ENCODE results near the gene WWOX. TPM values are rescaled to one million over a fixed set of nuclear protein-coding genes. Genes with fewer than 3 reads are reported as not detected.

Gene WWOX
- total and polyA plus RNA-seq, 2 donors, result 15.3 to 28.4 TPM

- no peaks in the 10 kb centered on the region for H3K36me3 ChIP-seq (ENCODE audit: insufficient read depth)
- no peak for DNase-seq (ENCODE audit: extremely low spot score)
- no peak overlapping the region for H3K27ac ChIP-seq (ENCODE audit: low read depth)
- WGBS, result 79% methylated on average over 13 of the region's 13 CpGs
- H3K4me1 ChIP-seq (ENCODE audit: insufficient read depth), result no peaks in the 10 kb centered on the region
- H3K4me3 ChIP-seq (ENCODE audit: low read depth, low read length), result no peak overlapping the region
Measured at GRCh38 chr16:78985716-78986605, 886.5 kb downstream of the WWOX start.

GRCh38 chr16:78987666-78988065 lies 888.2 kb downstream of the WWOX start:
- Histone ChIP-seq H3K4me3 (ENCODE audit: low read depth, low read length) (no peak overlapping the region), H3K36me3 (ENCODE audit: insufficient read depth) (no peaks in the 10 kb centered on the region), H3K27ac (ENCODE audit: low read depth) (no peak overlapping the region), H3K4me1 (ENCODE audit: insufficient read depth) (no peaks in the 10 kb centered on the region)
- DNase-seq (ENCODE audit: extremely low spot score), result no peak
- 88% methylated on average over 8 of the region's 8 CpGs for WGBS

GRCh38 chr16:78988361-78988969 lies 889.0 kb downstream of the WWOX start:
- 88% methylated on average over 9 of the region's 9 CpGs for WGBS
- H3K27ac ChIP-seq (ENCODE audit: low read depth), result no peak overlapping the region
- no peaks in the 10 kb centered on the region for H3K36me3 ChIP-seq (ENCODE audit: insufficient read depth)
- no peak for DNase-seq (ENCODE audit: extremely low spot score)
- no peaks in the 10 kb centered on the region for H3K4me1 ChIP-seq (ENCODE audit: insufficient read depth)
- no peak overlapping the region for H3K4me3 ChIP-seq (ENCODE audit: low read depth, low read length)

- Histone ChIP-seq H3K36me3 (ENCODE audit: insufficient read depth) (no peaks in the 10 kb centered on the region), H3K4me1 (ENCODE audit: insufficient read depth) (no peaks in the 10 kb centered on the region), H3K27ac (ENCODE audit: low read depth) (no peak overlapping the region), H3K4me3 (ENCODE audit: low read depth, low read length) (no peak overlapping the region)
- 58% methylated on average over 5 of the region's 5 CpGs for WGBS
- DNase-seq (ENCODE audit: extremely low spot score), result no peak
Measured at GRCh38 chr16:78990309-78990701, 890.9 kb downstream of the WWOX start.

- WGBS, result 81% methylated on average over 6 of the region's 6 CpGs
- H3K27ac ChIP-seq (ENCODE audit: low read depth), result no peak overlapping the region
- no peak for DNase-seq (ENCODE audit: extremely low spot score)
- H3K4me1 ChIP-seq (ENCODE audit: insufficient read depth), result no peaks in the 10 kb centered on the region
- H3K36me3 ChIP-seq (ENCODE audit: insufficient read depth), result no peaks in the 10 kb centered on the region
- no peak overlapping the region for H3K4me3 ChIP-seq (ENCODE audit: low read depth, low read length)
Measured at GRCh38 chr16:78992001-78992400, 892.5 kb downstream of the WWOX start.

- H3K36me3 ChIP-seq (ENCODE audit: insufficient read depth), result no peaks in the 10 kb centered on the region
- H3K4me3 ChIP-seq (ENCODE audit: low read depth, low read length), result no peak overlapping the region
- no peak overlapping the region for H3K27ac ChIP-seq (ENCODE audit: low read depth)
- WGBS, result 66% methylated on average over 12 of the region's 12 CpGs
- H3K4me1 ChIP-seq (ENCODE audit: insufficient read depth), result no peaks in the 10 kb centered on the region
- no peak for DNase-seq (ENCODE audit: extremely low spot score)
Measured at GRCh38 chr16:78993346-78993745, 893.9 kb downstream of the WWOX start.

- Histone ChIP-seq H3K27ac (ENCODE audit: low read depth) (no peak overlapping the region), H3K36me3 (ENCODE audit: insufficient read depth) (no peaks in the 10 kb centered on the region), H3K4me1 (ENCODE audit: insufficient read depth) (no peaks in the 10 kb centered on the region), H3K4me3 (ENCODE audit: low read depth, low read length) (no peak overlapping the region)
- WGBS, result 87% methylated on average over 15 of the region's 15 CpGs
- DNase-seq (ENCODE audit: extremely low spot score), result no peak
Measured at GRCh38 chr16:78994135-78994745, 894.8 kb downstream of the WWOX start.

GRCh38 chr16:78995441-78995840 lies 896.0 kb downstream of the WWOX start:
- H3K4me3 ChIP-seq (ENCODE audit: low read depth, low read length), result no peak overlapping the region
- WGBS, result 88% methylated on average over 3 of the region's 3 CpGs
- no peak overlapping the region for H3K27ac ChIP-seq (ENCODE audit: low read depth)
- H3K4me1 ChIP-seq (ENCODE audit: insufficient read depth), result no peaks in the 10 kb centered on the region
- no peaks in the 10 kb centered on the region for H3K36me3 ChIP-seq (ENCODE audit: insufficient read depth)
- no peak for DNase-seq (ENCODE audit: extremely low spot score)

GRCh38 chr16:78996790-78997189 lies 897.3 kb downstream of the WWOX start:
- H3K36me3 ChIP-seq (ENCODE audit: insufficient read depth), result no peaks in the 10 kb centered on the region
- H3K4me1 ChIP-seq (ENCODE audit: insufficient read depth), result no peaks in the 10 kb centered on the region
- no peak overlapping the region for H3K4me3 ChIP-seq (ENCODE audit: low read depth, low read length)
- H3K27ac ChIP-seq (ENCODE audit: low read depth), result no peak overlapping the region
- DNase-seq (ENCODE audit: extremely low spot score), result no peak
- WGBS, result 88% methylated on average over 16 of the region's 16 CpGs

GRCh38 chr16:78998879-78999278 lies 899.4 kb downstream of the WWOX start:
- no peak overlapping the region for H3K27ac ChIP-seq (ENCODE audit: low read depth)
- H3K4me3 ChIP-seq (ENCODE audit: low read depth, low read length), result no peak overlapping the region
- DNase-seq (ENCODE audit: extremely low spot score), result no peak
- H3K36me3 ChIP-seq (ENCODE audit: insufficient read depth), result no peaks in the 10 kb centered on the region
- WGBS, result 91% methylated on average over 11 of the region's 11 CpGs
- no peaks in the 10 kb centered on the region for H3K4me1 ChIP-seq (ENCODE audit: insufficient read depth)

- H3K27ac ChIP-seq (ENCODE audit: low read depth), result no peak overlapping the region
- WGBS, result 61% methylated on average over 10 of the region's 10 CpGs
- H3K36me3 ChIP-seq (ENCODE audit: insufficient read depth), result no peaks in the 10 kb centered on the region
- no peak for DNase-seq (ENCODE audit: extremely low spot score)
- no peak overlapping the region for H3K4me3 ChIP-seq (ENCODE audit: low read depth, low read length)
- no peaks in the 10 kb centered on the region for H3K4me1 ChIP-seq (ENCODE audit: insufficient read depth)
Measured at GRCh38 chr16:79001156-79001967, 901.9 kb downstream of the WWOX start.

- Histone ChIP-seq H3K36me3 (ENCODE audit: insufficient read depth) (no peaks in the 10 kb centered on the region), H3K4me3 (ENCODE audit: low read depth, low read length) (no peak overlapping the region), H3K4me1 (ENCODE audit: insufficient read depth) (no peaks in the 10 kb centered on the region), H3K27ac (ENCODE audit: low read depth) (no peak overlapping the region)
- no peak for DNase-seq (ENCODE audit: extremely low spot score)
- 66% methylated on average over 7 of the region's 7 CpGs for WGBS
Measured at GRCh38 chr16:79003026-79003609, 903.7 kb downstream of the WWOX start.

GRCh38 chr16:79004309-79004708 lies 904.9 kb downstream of the WWOX start:
- Histone ChIP-seq H3K27ac (ENCODE audit: low read depth) (no peak overlapping the region), H3K36me3 (ENCODE audit: insufficient read depth) (no peaks in the 10 kb centered on the region), H3K4me3 (ENCODE audit: low read depth, low read length) (no peak overlapping the region), H3K4me1 (ENCODE audit: insufficient read depth) (no peaks in the 10 kb centered on the region)
- WGBS, result 96% methylated on average over 12 of the region's 12 CpGs
- DNase-seq (ENCODE audit: extremely low spot score), result no peak

Measured in urinary bladder (tissue), 4 donors.